Neural cell (in vitro differentiated cells): ENCODE results near the gene MIS12. TPM values are rescaled to one million over a fixed set of nuclear protein-coding genes. Genes with fewer than 3 reads are reported as not detected.

ENCODE experiments used
- H2AFZ ChIP-seq: fragments of 200-600, 300-800 bp; sonication (generic), shearing (Covaris generic); 2 replicates; pipeline ENCODE4 v1.6.0; 2014; ENCODE audit warnings: low read depth, mild to moderate bottlenecking, antibody characterized with exemption, low read length, moderate library complexity
- H3F3A ChIP-seq: fragments of 200-600 bp; shearing (Covaris generic); 2 replicates; pipeline ENCODE4 v1.6.1; 2016; ENCODE audit warnings: mild to moderate bottlenecking, moderate library complexity, mixed read lengths, antibody characterized with exemption, low read length; ENCODE audit not compliant: insufficient read depth, poor library complexity, severe bottlenecking
- H3K27ac ChIP-seq: fragments of 200-600, 300-800 bp; sonication (generic), shearing (Covaris generic); 2 replicates; pipeline ENCODE4 v1.5.1; 2014; ENCODE audit warnings: mild to moderate bottlenecking, low read length, moderate library complexity
- H3K27me3 ChIP-seq: fragments of 300-800, 200-600 bp; sonication (generic), shearing (Covaris generic); 2 replicates; pipeline ENCODE4 v1.6.0; 2014; ENCODE audit warnings: mild to moderate bottlenecking, low read depth, low read length, moderate library complexity; ENCODE audit not compliant: insufficient read depth
- H3K36me3 ChIP-seq: fragments of 300-800, 200-600 bp; sonication (generic), shearing (Covaris generic); 2 replicates; pipeline ENCODE4 v1.5.1; 2014; ENCODE audit warnings: mild to moderate bottlenecking, antibody characterized with exemption, low read length, moderate library complexity; ENCODE audit not compliant: insufficient read depth
- H3K4me2 ChIP-seq: fragments of 300-800, 200-600 bp; sonication (generic), shearing (Covaris generic); 2 replicates; pipeline ENCODE4 v1.6.0; 2014; ENCODE audit warnings: mild to moderate bottlenecking, low read length
- H3K4me3 ChIP-seq: fragments of 300-800, 200-600 bp; sonication (generic), shearing (Covaris generic); 2 replicates; pipeline ENCODE4 v1.5.1; 2014; ENCODE audit warnings: mild to moderate bottlenecking, low read length, moderate library complexity
- H3K79me2 ChIP-seq: fragments of 200-600 bp; shearing (Covaris generic); replicated peaks from 2 replicates; pipeline ENCODE4 v1.6.0; 2014; ENCODE audit warnings: mild to moderate bottlenecking, low read length, moderate library complexity; ENCODE audit not compliant: insufficient read depth
- H3K9ac ChIP-seq: fragments of 300-800, 200-600 bp; sonication (generic), shearing (Covaris generic); 2 replicates; pipeline ENCODE4 v1.6.1; 2016; ENCODE audit warnings: mild to moderate bottlenecking, low read length, mixed read lengths
- H3K9me2 ChIP-seq: fragments of 200-600 bp; shearing (Covaris generic); 2 replicates; pipeline ENCODE4 v1.6.1; 2016; ENCODE audit warnings: mild to moderate bottlenecking, low read length, mixed read lengths; ENCODE audit not compliant: insufficient read depth
- H3K9me3 ChIP-seq: fragments of 200-600, 300-800 bp; sonication (generic), shearing (Covaris generic); 2 replicates; pipeline ENCODE4 v1.6.1; 2016; ENCODE audit warnings: mild to moderate bottlenecking, mixed run types, low read length, moderate library complexity, mixed read lengths
- H4K20me1 ChIP-seq: fragments of 200-600 bp; shearing (Covaris generic); 2 replicates; pipeline ENCODE4 v1.6.1; 2016; ENCODE audit warnings: mild to moderate bottlenecking, mixed run types; ENCODE audit not compliant: insufficient read depth
- CTCF ChIP-seq: fragments of 450-650 bp; IDR thresholded peaks from 2 replicates; pipeline ENCODE4 v1.5.1; 2014; ENCODE audit warnings: antibody characterized with exemption, mild to moderate bottlenecking, moderate library complexity; ENCODE audit not compliant: poor library complexity, severe bottlenecking
- EP300 ChIP-seq: fragments of 450-650 bp; conservative IDR thresholded peaks from 2 replicates; pipeline ENCODE4 v1.6.1; 2014; ENCODE audit warnings: antibody characterized with exemption, mild to moderate bottlenecking, moderate library complexity; ENCODE audit not compliant: poor library complexity, severe bottlenecking
- EZH2 ChIP-seq: fragments of 200-600, 300-800 bp; shearing (Covaris generic), sonication (generic); IDR thresholded peaks from 2 replicates; pipeline ENCODE4 v1.6.1; 2014; ENCODE audit warnings: antibody characterized with exemption, low read length, borderline replicate concordance, mild to moderate bottlenecking; ENCODE audit not compliant: insufficient read depth, poor library complexity, severe bottlenecking
- MXI1 ChIP-seq: fragments of 450-650 bp; conservative IDR thresholded peaks from 2 replicates; pipeline ENCODE4 v1.6.1; 2014; ENCODE audit warnings: antibody characterized with exemption, mild to moderate bottlenecking; ENCODE audit not compliant: poor library complexity, severe bottlenecking
- POLR2AphosphoS5 ChIP-seq: IDR thresholded peaks from 2 replicates; pipeline ENCODE4 v1.6.1; 2012
- RAD21 ChIP-seq: fragments of 450-650 bp; conservative IDR thresholded peaks from 2 replicates; pipeline ENCODE4 v1.6.1; 2014; ENCODE audit warnings: antibody characterized with exemption, mild to moderate bottlenecking, moderate library complexity
- REST ChIP-seq: IDR thresholded peaks from 2 replicates; pipeline ENCODE4 v1.6.1; 2012; ENCODE audit warnings: borderline replicate concordance
- SMC3 ChIP-seq: fragments of 450-650 bp; conservative IDR thresholded peaks from 2 replicates; pipeline ENCODE4 v1.6.1; 2014; ENCODE audit warnings: antibody characterized with exemption, mild to moderate bottlenecking, moderate library complexity; ENCODE audit not compliant: poor library complexity
- TAF1 ChIP-seq: IDR thresholded peaks from 2 replicates; pipeline ENCODE4 v1.6.1; 2012; ENCODE audit warnings: low read depth
- polyA plus RNA-seq: library from polyadenylated mRNA; depleted of rRNA; stranded (reverse); fragments of >200 nt; gene quantifications from 2 replicates; pipeline ENCODE4 v1.2.3, GENCODE V29; 2014

Gene MIS12
- polyA plus RNA-seq, 1 donor from 2014 or later: 41.4 TPM

GRCh38 chr17:5443728-5444127 is 42.6 kb upstream of the MIS12 start:
- no peak for TF ChIP-seq RAD21
- TF ChIP-seq MXI1: no peak
- Histone ChIP-seq H3K9me3 (no peaks in the 10 kb centered on the region), H3K4me2 (no peak overlapping the region), H3F3A (no peaks in the 10 kb centered on the region), H3K79me2 (peaks cover under 1% of the 10 kb centered on the region), H3K4me3 (no peak overlapping the region), H3K9me2 (no peaks in the 10 kb centered on the region), H3K27me3 (no peaks in the 10 kb centered on the region), H4K20me1 (no peaks in the 10 kb centered on the region), H3K36me3 (no peaks in the 10 kb centered on the region), H3K9ac (no peak overlapping the region), H3K27ac (no peak overlapping the region), H2AFZ (no peak overlapping the region)

GRCh38 chr17:5444209-5444608 is 42.2 kb upstream of the MIS12 start:
- Histone ChIP-seq H3K27ac (no peak overlapping the region), H3K79me2 (no peaks in the 10 kb centered on the region), H3K36me3 (no peaks in the 10 kb centered on the region), H3K9ac (no peak overlapping the region), H3K27me3 (no peaks in the 10 kb centered on the region), H3K9me3 (no peaks in the 10 kb centered on the region), H3F3A (no peaks in the 10 kb centered on the region), H2AFZ (no peak overlapping the region), H3K4me3 (no peak overlapping the region), H3K9me2 (no peaks in the 10 kb centered on the region), H4K20me1 (no peaks in the 10 kb centered on the region), H3K4me2 (no peak overlapping the region)
- TF ChIP-seq EZH2: no peak
- no peak for TF ChIP-seq REST
- TF ChIP-seq SMC3: no peak
- no peak for TF ChIP-seq TAF1
- no peak for TF ChIP-seq CTCF
- no peak for TF ChIP-seq RAD21
- TF ChIP-seq POLR2AphosphoS5: no peak
- no peak for TF ChIP-seq MXI1
- no peak for TF ChIP-seq EP300

- H3K9me2 ChIP-seq: no peaks in the 10 kb centered on the region
- H3K79me2 ChIP-seq: no peaks in the 10 kb centered on the region
- H3K27ac ChIP-seq: no peak overlapping the region
- TF ChIP-seq CTCF: no peak
- no peak for TF ChIP-seq SMC3
- TF ChIP-seq TAF1: no peak
- no peak for TF ChIP-seq POLR2AphosphoS5
- no peak for TF ChIP-seq MXI1
- TF ChIP-seq EP300: no peak
- no peaks in the 10 kb centered on the region for H3F3A ChIP-seq
- no peaks in the 10 kb centered on the region for H3K27me3 ChIP-seq
- H3K4me3 ChIP-seq: no peak overlapping the region
- no peaks in the 10 kb centered on the region for H3K9me3 ChIP-seq
- H3K4me2 ChIP-seq: no peak overlapping the region
- no peaks in the 10 kb centered on the region for H4K20me1 ChIP-seq
- H3K9ac ChIP-seq: no peak overlapping the region
- H3K36me3 ChIP-seq: no peaks in the 10 kb centered on the region
- no peak overlapping the region for H2AFZ ChIP-seq
Measured at GRCh38 chr17:5446786-5447185, 39.6 kb upstream of the MIS12 start.
